ENCODE results near the gene ATP8B3.

ATP8B3 gene

DNA sequence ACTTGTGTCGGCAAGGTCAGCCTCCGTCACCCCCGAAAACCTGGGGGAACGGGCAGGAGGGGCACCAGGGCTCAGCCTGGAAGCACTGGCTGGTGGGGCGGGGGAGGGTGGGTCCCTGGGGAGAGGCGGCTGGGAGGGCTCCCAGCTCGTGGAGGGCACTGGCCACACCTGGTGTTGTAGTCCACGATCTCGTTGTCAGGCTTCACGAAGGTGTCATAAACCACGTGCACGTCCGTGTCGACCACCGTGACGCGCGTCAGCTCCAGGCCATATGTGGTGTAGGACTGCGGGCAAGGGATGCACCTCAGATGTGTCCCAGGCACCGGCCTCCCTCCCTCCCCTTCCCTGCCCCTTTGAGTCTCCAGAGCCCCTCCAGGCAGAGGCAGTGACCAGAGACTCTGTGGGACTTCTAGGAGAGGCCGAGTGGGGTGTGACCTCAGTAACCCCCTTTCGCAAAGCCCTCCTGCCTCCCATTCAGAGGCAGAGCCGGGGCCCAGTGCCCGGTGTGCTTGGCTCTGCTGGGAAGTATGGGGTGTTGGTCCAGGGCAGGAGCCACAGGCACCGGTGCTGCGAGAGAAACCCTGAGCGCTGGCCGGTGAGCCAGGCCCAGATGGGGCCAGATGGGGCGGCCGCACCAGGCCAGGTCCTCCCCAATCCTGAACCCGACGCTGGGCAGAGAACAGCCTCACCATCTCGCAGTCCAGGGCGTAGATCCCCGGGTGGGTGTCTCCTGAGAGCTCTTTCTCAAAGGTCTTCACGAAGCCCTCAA lies 4.6 kb upstream of the ATP8B3 start:
- H3K27ac ChIP-seq: no peak overlapping the region
- TF ChIP-seq, protein P1, sequence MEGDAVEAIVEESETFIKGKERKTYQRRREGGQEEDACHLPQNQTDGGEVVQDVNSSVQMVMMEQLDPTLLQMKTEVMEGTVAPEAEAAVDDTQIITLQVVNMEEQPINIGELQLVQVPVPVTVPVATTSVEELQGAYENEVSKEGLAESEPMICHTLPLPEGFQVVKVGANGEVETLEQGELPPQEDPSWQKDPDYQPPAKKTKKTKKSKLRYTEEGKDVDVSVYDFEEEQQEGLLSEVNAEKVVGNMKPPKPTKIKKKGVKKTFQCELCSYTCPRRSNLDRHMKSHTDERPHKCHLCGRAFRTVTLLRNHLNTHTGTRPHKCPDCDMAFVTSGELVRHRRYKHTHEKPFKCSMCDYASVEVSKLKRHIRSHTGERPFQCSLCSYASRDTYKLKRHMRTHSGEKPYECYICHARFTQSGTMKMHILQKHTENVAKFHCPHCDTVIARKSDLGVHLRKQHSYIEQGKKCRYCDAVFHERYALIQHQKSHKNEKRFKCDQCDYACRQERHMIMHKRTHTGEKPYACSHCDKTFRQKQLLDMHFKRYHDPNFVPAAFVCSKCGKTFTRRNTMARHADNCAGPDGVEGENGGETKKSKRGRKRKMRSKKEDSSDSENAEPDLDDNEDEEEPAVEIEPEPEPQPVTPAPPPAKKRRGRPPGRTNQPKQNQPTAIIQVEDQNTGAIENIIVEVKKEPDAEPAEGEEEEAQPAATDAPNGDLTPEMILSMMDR (conservative IDR thresholded peaks at IDR 0.05): no peak

GRCh38 chr19:1815605-1816529 lies 3.8 kb upstream of the ATP8B3 start:
- no peak overlapping the region for H3K27ac ChIP-seq
- TF ChIP-seq, protein P1 (conservative IDR thresholded peaks at IDR 0.05): no peak

DNA sequence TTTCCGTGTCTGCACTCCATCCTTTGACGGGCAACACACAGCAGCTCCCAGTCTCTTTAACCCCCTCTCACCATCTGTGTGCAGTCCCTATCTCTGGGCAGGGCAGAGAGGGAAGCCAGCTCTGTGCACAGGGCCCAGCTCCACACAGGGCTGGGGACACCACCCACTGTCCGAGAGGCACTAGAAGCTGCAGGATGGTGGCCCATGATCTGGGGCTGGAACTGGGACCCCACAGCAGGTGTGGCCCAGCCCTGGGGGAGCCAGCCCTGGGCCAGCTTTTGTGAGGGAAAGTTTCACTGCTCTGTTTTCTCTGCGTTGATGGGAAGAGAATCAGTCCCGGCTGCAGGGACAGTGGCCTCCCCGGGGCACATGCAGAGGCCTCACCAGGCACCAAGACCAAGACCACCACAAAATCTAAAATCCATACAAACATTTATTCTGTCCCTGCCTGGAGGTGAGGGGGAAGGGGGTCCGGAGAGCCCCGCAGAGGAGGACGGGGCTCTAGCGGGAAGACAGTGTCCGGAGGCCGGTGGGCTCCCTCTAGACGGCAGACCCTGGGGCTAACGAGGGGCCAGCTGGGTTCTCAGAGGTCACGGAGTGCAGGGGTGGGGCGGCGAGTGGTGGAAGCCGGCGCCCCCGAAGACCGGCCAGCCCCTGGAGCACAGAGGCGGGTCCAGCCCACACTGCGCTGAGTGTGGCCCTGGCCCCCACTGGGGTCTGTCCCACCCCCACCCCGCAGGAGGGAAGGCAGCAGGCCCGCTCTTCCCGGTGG lies 2.9 kb upstream of the ATP8B3 start:
- TF ChIP-seq, protein P1 (conservative IDR thresholded peaks at IDR 0.05): no peak

DNA sequence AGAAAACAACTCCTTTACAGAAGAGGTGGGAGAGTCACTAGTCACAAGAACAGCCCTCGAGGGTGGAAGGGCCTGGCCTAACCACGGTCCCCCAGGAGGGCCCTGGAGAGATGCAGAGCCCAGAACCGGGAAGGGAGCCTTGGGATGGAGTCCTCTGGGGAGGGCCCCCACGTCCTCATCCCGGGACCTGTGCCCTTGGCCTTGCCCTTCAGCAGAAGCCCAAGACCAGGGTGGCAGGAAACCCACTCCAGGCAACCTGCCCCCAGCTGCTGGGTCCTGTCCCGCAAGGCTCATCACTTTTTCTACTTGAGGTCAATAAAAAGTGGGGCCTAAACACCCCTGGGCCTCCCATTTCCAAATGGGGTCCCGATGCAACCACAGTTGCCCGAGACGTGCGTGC lies 2.3 kb upstream of the ATP8B3 start:
- no peak overlapping the region for H3K27ac ChIP-seq
- TF ChIP-seq, protein P1 (conservative IDR thresholded peaks at IDR 0.05): no peak

More for the DNA sequence above, 2.9 kb upstream of the ATP8B3 start:
- H3K27ac ChIP-seq: no peak overlapping the region

DNA sequence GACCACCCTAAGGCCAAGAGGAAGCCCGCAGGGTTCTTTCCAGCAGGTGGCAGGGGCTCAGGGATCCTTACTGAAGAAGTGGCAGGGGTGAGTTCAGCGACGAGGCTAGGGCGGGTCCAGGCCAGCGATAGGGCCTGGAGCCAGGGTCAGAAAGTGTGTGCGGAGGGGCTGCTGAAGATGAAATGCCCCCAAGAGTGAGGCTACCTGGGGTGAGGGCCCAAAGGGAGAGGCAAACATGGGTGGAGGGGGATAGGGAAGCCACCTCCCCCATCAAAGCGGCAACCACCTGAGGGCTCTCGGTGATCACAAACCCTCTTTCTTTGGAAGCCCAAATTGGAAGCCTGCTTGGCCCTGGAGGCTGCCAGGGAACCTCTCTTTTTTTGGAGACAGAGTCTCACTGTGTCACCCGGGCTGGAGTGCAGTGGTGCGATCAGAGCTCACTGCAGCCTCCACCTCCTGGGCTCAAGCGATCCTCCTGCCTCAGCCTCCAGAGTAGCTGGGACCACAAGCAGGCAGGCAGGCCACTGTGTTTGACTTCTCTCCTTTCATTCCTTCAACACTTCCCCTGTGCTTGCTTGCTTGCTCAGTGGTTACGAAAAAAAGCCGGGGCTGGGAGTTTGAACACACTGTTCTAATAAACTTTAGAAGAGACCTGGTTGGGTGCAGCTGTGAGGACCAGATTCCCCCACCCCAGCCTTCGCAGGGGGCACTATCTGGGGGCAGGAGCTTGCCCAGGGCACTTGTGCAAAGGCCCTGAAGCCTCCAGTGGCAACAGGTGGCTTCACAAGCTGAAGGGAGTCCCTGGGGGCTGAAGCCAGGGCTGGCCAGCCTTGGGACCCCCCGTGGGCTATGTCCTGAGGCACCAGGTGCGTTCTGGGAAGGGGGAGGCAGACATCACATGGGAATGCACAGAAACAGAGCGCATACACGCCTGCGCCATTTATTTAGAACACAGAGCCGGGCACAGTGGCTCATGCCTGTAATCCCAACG lies 1.4 kb upstream of the ATP8B3 start:
- peak overlapping the region; percentile 33 for H3K27ac ChIP-seq

More for the DNA sequence above, 1.4 kb upstream of the ATP8B3 start:
- TF ChIP-seq, protein P1 (conservative IDR thresholded peaks at IDR 0.05): peak; percentile 6

All from VCaP (cell line).